HepG2 (cell line): ENCODE results near the gene MAML1.

ENCODE experiments used
- BCLAF1 ChIP-seq: fragments of 450-650 bp; IDR thresholded peaks from 2 replicates; pipeline ENCODE4 v1.6.1; 2017; ENCODE audit warnings: mild to moderate bottlenecking
- CREB3 ChIP-seq: sonication (generic); formaldehyde crosslinking; IDR thresholded peaks from 2 replicates; pipeline ENCODE4 v1.5.0; 2020; ENCODE audit warnings: missing genetic modification reagents
- EP300 ChIP-seq, 3 experiments: sonication (generic) in 1 of 3; formaldehyde crosslinking in 1 of 3; IDR thresholded peaks; 2 replicates each; pipeline versions ENCODE4 v1.5.1 to v1.6.1; 2011 to 2020; ENCODE audit warnings: low read depth in 2 of 3, low read length in 2 of 3, borderline replicate concordance in 1 of 3, improper control_type of control experiment in 1 of 3, mild to moderate bottlenecking in 1 of 3, missing genetic modification reagents in 1 of 3, moderate library complexity in 1 of 3
- HNRNPUL1 ChIP-seq: fragments of 200-400 bp; formaldehyde crosslinking; IDR thresholded peaks from 2 replicates; pipeline ENCODE4 v1.6.1; 2017; ENCODE audit warnings: low read depth, mild to moderate bottlenecking, low read length, moderate library complexity
- PCBP2 ChIP-seq: fragments of 200-400 bp; formaldehyde crosslinking; optimal IDR thresholded peaks from 2 replicates; pipeline ENCODE3; 2018; ENCODE audit warnings: low read length, low read depth; ENCODE audit not compliant: poor library complexity, severe bottlenecking
- ZNF292 ChIP-seq: sonication (generic); formaldehyde crosslinking; IDR thresholded peaks from 2 replicates; pipeline ENCODE4 v1.8.1; 2022; ENCODE audit warnings: mild to moderate bottlenecking, low read depth, missing genetic modification reagents, borderline replicate concordance
- ZNF672 ChIP-seq: sonication (generic); formaldehyde crosslinking; IDR thresholded peaks from 2 replicates; pipeline ENCODE4 v1.8.1; 2022; ENCODE audit warnings: missing genetic modification reagents

- TF ChIP-seq EP300 (IDR thresholded peaks at IDR 0.05; ENCODE audit: low read depth in 2 of 2, low read length in 2 of 2): no peak
- no peak for TF ChIP-seq EP300 (CRISPR knock-in tag; IDR thresholded peaks at IDR 0.05; ENCODE audit: borderline replicate concordance)
- TF ChIP-seq PCBP2: no peak
- TF ChIP-seq CREB3 (CRISPR knock-in tag): no peak
- TF ChIP-seq BCLAF1: no peak
- TF ChIP-seq HNRNPUL1: no peak
- no peak for TF ChIP-seq ZNF292
- TF ChIP-seq ZNF672 (CRISPR knock-in tag): no peak
Observed at GRCh38 chr5:179763215-179763945, 30.8 kb downstream of the MAML1 start.
